ENCODE results near the gene SMC6. TPM values are rescaled to one million over a fixed set of nuclear protein-coding genes. Genes with fewer than 3 reads are reported as not detected.

The SMC6 gene
- total RNA-seq, 3 donors from 2014 or later = 18.2 to 20.7 (median 18.2) TPM

GRCh38 chr2:17616405-17616804, 137.2 kb downstream of the SMC6 start:
- Mint-ChIP-seq H3K27me3 (ENCODE audit: low read depth) (peaks cover 9% of the 10 kb centered on the region), H3K4me3 (no peak overlapping the region), H3K4me1 (ENCODE audit: low read depth) (no peaks in the 10 kb centered on the region), H3K9me3 (no peaks in the 10 kb centered on the region), H3K36me3 (ENCODE audit: insufficient read depth) (no peaks in the 10 kb centered on the region)
- DNase-seq = no peak
- peak in 1 of 2 donors; percentile 14 for ATAC-seq

- H3K4me3 Mint-ChIP-seq = no peak overlapping the region
- ATAC-seq = peak in 1 of 2 donors; percentile 14
- DNase-seq = no peak
- no peaks in the 10 kb centered on the region for H3K9me3 Mint-ChIP-seq
- no peaks in the 10 kb centered on the region for H3K4me1 Mint-ChIP-seq (ENCODE audit: low read depth)
- H3K27me3 Mint-ChIP-seq (ENCODE audit: low read depth) = peaks cover 9% of the 10 kb centered on the region
- H3K36me3 Mint-ChIP-seq (ENCODE audit: insufficient read depth) = no peaks in the 10 kb centered on the region
These were observed 137.8 kb downstream of the SMC6 start for GRCh38 chr2:17615728-17616351.

- no peaks in the 10 kb centered on the region for H3K4me1 Mint-ChIP-seq (ENCODE audit: low read depth)
- no peak for ATAC-seq
- no peak overlapping the region for H3K4me3 Mint-ChIP-seq
- H3K36me3 Mint-ChIP-seq (ENCODE audit: insufficient read depth) = no peaks in the 10 kb centered on the region
- no peaks in the 10 kb centered on the region for H3K9me3 Mint-ChIP-seq
- DNase-seq = no peak
- H3K27me3 Mint-ChIP-seq (ENCODE audit: low read depth) = peaks cover 9% of the 10 kb centered on the region
These were observed 138.5 kb downstream of the SMC6 start for GRCh38 chr2:17615147-17615546.

GRCh38 chr2:17614174-17614930, 139.3 kb downstream of the SMC6 start:
- Mint-ChIP-seq H3K36me3 (ENCODE audit: insufficient read depth) (no peaks in the 10 kb centered on the region), H3K4me1 (ENCODE audit: low read depth) (no peaks in the 10 kb centered on the region), H3K9me3 (no peaks in the 10 kb centered on the region), H3K4me3 (no peak overlapping the region), H3K27me3 (ENCODE audit: low read depth) (peaks cover 9% of the 10 kb centered on the region)
- DNase-seq (no peak), ATAC-seq (no peak)

Other genes with a start within 250 kb of the SMC6 start
- not detected for gene RAD51AP2, start 235.4 kb downstream of the SMC6 start, total RNA-seq
- not detected for gene VSNL1, start 213.1 kb downstream of the SMC6 start, total RNA-seq
- gene GEN1, start 328 bp upstream of the SMC6 start, total RNA-seq = 10 to 100 TPM; 14.1 to 24.2 (median 21.6) TPM
- gene MSGN1, start 62.6 kb upstream of the SMC6 start, total RNA-seq = not detected
- not detected for gene KCNS3, start 124.9 kb upstream of the SMC6 start, total RNA-seq